Left ventricle myocardium inferior (tissue), 1 donor: ENCODE measurements around the gene NXPH1. TPM values are rescaled to one million over a fixed set of nuclear protein-coding genes. Genes with fewer than 3 reads are reported as not detected.

Experiments used
- DNase-seq: peaks from one replicate; pipeline ENCODE4 v3.0.0-alpha.2; 2020
- H3K27ac ChIP-seq: fragments of 200-600 bp; replicated peaks from 2 replicates; pipeline ENCODE4 v1.8.0; 2021
- H3K27me3 ChIP-seq: fragments of 200-600 bp; 2 replicates; pipeline ENCODE4 v1.8.0; 2021; ENCODE audit warnings: low read depth
- H3K36me3 ChIP-seq: fragments of 200-600 bp; 2 replicates; pipeline ENCODE4 v1.8.0; 2021
- H3K4me1 ChIP-seq: fragments of 200-600 bp; 2 replicates; pipeline ENCODE4 v1.8.0; 2021
- H3K4me3 ChIP-seq: fragments of 200-600 bp; 2 replicates; pipeline ENCODE4 v1.8.0; 2021; ENCODE audit warnings: mild to moderate bottlenecking, moderate library complexity
- H3K9me3 ChIP-seq: fragments of 200-600 bp; replicated peaks from 2 replicates; pipeline ENCODE4 v1.8.0; 2021
- intact Hi-C: fragments of 100-400 bp; cut with micrococcal nuclease; formaldehyde crosslinking; loops from one replicate; pipeline ENCODE4 v1.11.0; 2022
- total RNA-seq: library from RNA; stranded (reverse); fragmentation: NEBNext Ultra II Directional; extraction: Animal tissue kit (Norgen Biotek cat#: 25700); gene quantifications from one replicate; pipeline ENCODE4 v1.2.1, GENCODE V29; 2021
- TF ChIP-seq, protein P1 (sequence below): fragments of 200-600 bp; IDR thresholded peaks from 2 replicates; pipeline ENCODE4 v1.8.0; 2021; ENCODE audit warnings: antibody characterized with exemption, mild to moderate bottlenecking, borderline replicate concordance
- donor health status: DM: no; HTN: yes; CAD: no; lungs with severe emphysema.

The NXPH1 gene
- total RNA-seq, 1 donor from 2014 or later: not detected

DNA sequence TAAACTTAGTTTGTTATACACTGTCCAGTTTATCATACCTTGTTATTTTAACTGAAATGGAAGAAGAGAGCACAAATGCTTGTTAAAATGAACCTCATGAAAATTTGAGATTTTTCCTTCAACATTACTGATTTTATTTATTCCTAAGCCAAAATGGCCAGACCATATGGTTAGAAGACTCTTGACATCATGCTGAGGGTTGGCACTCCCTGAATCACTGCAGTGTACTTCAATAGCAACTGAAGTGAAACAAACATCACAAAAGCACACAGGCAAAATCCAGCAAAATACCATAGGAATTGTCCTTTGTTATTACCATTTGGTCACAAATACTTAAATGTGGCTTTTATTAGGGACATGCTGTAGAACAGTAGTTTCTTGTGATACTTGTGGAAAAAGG is 347.8 kb downstream of the NXPH1 start:
- H3K27me3 ChIP-seq: no peaks in the 10 kb centered on the region
- H3K27ac ChIP-seq: no peak overlapping the region
- TF ChIP-seq, protein P1, sequence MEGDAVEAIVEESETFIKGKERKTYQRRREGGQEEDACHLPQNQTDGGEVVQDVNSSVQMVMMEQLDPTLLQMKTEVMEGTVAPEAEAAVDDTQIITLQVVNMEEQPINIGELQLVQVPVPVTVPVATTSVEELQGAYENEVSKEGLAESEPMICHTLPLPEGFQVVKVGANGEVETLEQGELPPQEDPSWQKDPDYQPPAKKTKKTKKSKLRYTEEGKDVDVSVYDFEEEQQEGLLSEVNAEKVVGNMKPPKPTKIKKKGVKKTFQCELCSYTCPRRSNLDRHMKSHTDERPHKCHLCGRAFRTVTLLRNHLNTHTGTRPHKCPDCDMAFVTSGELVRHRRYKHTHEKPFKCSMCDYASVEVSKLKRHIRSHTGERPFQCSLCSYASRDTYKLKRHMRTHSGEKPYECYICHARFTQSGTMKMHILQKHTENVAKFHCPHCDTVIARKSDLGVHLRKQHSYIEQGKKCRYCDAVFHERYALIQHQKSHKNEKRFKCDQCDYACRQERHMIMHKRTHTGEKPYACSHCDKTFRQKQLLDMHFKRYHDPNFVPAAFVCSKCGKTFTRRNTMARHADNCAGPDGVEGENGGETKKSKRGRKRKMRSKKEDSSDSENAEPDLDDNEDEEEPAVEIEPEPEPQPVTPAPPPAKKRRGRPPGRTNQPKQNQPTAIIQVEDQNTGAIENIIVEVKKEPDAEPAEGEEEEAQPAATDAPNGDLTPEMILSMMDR: no peak
- no peaks in the 10 kb centered on the region for H3K36me3 ChIP-seq
- intact Hi-C loops: no loop called here
- no peaks in the 10 kb centered on the region for H3K4me1 ChIP-seq
- no peak for DNase-seq
- no peaks in the 10 kb centered on the region for H3K9me3 ChIP-seq
- H3K4me3 ChIP-seq: no peak overlapping the region

DNA sequence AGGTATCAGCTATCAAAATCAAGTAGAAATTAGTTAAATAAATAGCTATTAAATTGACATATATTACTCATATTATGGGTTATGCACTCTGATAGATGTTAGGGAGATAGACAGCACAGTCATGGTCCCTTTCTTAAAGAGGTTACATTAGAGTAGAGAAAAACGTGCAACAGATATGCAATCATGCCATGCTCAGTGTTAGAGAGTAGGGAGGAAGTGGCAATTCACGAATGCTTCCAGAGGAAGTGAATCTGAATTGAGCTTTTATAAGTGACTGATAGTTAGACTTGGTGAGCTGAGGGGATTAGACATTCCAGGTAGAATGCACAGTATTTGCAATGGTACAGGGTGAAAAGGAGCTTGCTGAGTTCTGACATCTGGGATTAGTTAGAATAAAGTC is 349.8 kb downstream of the NXPH1 start:
- no peak overlapping the region for H3K4me3 ChIP-seq
- TF ChIP-seq, protein P1: no peak
- intact Hi-C loops: no loop called here
- H3K27ac ChIP-seq: no peak overlapping the region
- H3K36me3 ChIP-seq: no peaks in the 10 kb centered on the region
- H3K27me3 ChIP-seq: no peaks in the 10 kb centered on the region
- no peak for DNase-seq
- H3K4me1 ChIP-seq: no peaks in the 10 kb centered on the region
- H3K9me3 ChIP-seq: no peaks in the 10 kb centered on the region

DNA sequence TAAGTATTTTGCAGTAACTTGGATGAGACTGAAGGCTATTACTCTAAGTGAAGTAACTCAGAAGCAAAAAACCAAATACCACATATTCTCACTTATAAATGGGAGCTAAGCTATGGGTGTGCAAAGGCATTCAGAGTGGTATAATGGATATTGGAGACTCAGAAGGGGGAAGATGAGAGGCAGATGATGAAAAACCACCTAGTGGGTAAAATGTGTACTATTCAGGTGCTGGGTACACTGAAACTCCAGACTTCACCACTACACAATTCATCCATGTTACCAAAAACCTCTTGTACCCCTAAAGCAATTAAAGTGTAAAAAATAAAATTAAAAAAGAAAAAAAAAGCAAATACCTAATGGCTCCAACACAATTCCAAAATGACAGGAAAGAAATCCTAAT is 351.7 kb downstream of the NXPH1 start:
- no peaks in the 10 kb centered on the region for H3K9me3 ChIP-seq
- intact Hi-C loops: no loop called here
- TF ChIP-seq, protein P1: no peak
- no peak overlapping the region for H3K4me3 ChIP-seq
- no peak for DNase-seq
- no peak overlapping the region for H3K27ac ChIP-seq
- no peaks in the 10 kb centered on the region for H3K36me3 ChIP-seq
- H3K27me3 ChIP-seq: no peaks in the 10 kb centered on the region
- H3K4me1 ChIP-seq: no peaks in the 10 kb centered on the region

DNA sequence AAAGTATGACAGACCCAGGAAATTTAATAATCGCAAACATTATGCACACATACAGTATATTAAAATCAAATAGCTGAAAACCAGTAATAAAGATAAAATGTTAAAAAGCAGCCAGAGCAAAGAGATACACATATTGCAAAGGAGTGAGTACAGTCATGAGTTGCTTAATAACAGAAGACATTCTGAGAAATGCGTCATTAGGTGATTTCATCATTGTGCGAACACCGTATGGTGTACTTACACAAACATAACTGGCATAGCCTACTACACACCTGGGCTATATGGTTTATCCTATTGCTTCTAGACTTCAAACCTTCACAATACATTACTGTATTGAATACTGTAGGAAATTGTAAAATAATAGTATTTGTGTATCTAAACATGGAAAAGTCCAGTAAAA is 367.6 kb downstream of the NXPH1 start:
- intact Hi-C loops: no loop called here
- H3K27ac ChIP-seq: no peak overlapping the region

More for the DNA sequence above, 367.6 kb downstream of the NXPH1 start:
- no peaks in the 10 kb centered on the region for H3K36me3 ChIP-seq
- no peak overlapping the region for H3K4me3 ChIP-seq
- TF ChIP-seq, protein P1: no peak
- H3K4me1 ChIP-seq: no peaks in the 10 kb centered on the region
- no peaks in the 10 kb centered on the region for H3K27me3 ChIP-seq
- H3K9me3 ChIP-seq: peaks cover 18% of the 10 kb centered on the region
- no peak for DNase-seq

Other genes starting within 250 kb of the NXPH1 start
- 54.9 TPM for gene ICA1, start 171.4 kb upstream of the NXPH1 start, total RNA-seq